ENCODE data around the gene ODAD4.

The ODAD4 gene

DNA sequence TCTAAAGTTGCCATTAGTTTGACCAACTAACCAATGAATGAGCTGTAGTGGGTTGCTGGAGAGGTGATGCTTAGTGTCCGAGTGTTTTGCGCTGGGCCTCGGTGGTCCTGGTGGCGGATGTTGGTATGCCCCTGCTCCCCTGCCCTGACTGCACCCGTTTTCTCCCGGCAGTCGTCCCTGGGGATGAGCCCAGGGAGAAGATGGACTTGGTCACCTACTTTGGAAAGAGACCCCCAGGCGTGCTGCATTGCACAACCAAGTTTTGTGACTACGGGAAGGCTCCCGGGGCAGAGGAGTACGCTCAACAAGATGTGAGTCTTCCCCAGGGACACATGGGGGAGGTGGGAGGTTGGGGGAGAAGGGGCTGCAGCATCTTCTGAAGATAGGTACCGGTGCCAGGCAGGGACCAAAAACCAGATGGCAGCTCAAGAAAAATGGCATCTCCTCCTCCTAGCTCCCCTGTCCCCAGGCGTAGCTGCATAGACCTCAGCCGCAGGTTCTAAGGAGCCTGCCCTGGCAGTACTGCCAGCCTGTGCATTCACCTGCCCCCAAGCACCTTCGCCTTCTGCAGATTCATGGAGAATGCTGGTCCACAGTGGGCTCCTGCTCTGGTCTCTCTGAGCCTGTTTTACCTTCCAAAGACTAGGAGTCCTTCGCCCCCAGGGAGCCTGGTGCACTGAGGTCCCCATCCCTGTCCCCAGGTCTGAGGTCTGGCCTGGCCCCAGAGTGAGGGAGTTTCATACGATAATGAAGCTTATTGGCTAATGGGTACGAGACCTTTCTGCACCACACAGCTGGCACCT, 41.5 kb downstream of the ODAD4 start:
- DNase-seq (ENCODE audit: low read depth): no peak

DNA sequence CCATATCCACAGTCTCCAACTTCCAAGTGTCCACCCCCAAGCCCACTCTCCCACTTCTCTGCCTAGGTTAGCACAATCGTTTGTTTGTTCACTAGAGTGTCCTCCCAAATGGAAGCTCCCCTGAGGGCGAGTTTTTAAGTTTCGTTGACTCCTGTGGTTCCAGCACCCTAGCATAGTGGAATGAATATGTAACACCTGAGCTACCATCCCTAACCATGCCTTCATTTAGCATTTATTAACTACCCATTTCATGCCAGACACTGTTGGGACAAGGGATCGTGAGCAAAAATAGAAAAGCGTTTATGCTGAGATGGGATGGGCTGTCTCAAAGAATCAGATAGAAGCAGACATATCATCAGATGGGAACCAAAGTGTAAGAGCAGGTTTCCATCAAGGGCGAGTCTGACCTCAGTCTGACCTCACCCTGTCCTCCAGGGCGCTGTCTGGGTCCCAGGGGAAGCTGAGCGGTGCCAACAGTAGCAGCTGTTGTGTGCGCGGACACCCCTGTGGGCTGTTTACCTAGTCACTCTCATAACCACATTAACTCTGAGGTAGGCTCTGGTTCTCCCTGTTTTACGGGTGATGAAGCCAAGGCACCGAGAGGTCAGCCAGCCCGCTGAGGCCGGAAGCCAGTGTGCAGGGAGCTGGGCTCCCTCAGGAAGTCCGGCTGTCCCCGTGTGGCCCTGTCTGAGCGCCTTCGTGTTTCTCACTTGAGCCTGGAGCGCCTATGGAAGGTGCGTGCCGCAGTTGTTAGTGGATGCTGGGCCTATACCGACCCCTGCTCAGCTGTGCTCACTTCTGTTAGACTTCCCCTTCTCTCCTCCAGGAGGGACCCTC, 42.4 kb downstream of the ODAD4 start:
- no peak for DNase-seq (ENCODE audit: low read depth)

DNA sequence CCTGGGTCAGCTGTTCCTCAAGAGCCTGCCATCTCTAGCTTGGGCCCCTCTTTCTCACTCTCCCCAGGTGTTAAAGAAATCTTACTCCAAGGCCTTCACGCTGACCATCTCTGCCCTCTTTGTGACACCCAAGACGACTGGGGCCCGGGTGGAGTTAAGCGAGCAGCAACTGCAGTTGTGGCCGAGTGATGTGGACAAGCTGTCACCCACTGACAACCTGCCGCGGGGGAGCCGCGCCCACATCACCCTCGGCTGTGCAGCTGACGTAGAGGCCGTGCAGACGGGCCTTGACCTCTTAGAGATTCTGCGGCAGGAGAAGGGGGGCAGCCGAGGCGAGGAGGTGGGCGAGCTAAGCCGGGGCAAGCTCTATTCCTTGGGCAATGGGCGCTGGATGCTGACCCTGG, 43.0 kb downstream of the ODAD4 start:
- DNase-seq (ENCODE audit: low read depth): no peak

DNA sequence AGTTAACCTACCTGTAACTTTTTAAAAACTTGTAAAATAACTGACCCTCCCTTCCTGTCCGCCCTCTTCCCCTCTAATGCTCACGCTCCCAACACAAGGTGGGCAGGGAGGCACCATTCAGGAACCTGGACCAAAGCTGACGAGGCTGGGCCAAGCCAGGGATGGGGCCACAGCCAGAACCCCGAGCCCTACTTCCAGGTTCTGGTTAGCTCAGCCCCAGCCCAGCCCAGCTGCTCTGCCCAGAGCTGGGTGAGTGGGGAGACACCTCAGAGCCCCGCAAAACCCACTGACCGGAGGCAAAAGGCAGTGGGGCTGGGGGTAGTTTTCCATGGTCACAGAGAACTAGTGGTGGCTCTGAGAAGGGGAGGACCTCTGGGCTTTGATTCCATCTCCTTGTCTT, 43.6 kb downstream of the ODAD4 start:
- DNase-seq (ENCODE audit: low read depth): no peak

DNA sequence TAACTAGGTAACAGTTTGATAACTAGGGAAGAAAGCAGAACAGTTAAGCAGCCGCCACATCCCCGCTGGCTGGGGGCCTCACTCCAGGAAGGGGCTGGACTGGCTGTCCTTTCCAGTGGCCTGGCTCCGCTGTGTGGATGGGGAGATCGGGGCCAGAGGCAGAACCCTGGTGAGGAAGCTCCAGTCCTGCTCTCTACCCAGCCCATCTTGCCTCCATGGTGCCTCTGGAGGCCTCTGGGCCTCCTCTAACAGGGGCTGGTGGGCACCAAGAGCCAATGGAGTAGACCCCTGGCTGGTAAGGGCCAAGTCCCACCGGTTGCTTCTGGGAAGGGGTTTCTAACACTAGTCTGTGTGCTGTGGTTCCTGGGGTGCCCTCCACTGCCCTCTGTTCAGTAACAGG, 44.2 kb downstream of the ODAD4 start:
- DNase-seq (ENCODE audit: low read depth): no peak

DNA sequence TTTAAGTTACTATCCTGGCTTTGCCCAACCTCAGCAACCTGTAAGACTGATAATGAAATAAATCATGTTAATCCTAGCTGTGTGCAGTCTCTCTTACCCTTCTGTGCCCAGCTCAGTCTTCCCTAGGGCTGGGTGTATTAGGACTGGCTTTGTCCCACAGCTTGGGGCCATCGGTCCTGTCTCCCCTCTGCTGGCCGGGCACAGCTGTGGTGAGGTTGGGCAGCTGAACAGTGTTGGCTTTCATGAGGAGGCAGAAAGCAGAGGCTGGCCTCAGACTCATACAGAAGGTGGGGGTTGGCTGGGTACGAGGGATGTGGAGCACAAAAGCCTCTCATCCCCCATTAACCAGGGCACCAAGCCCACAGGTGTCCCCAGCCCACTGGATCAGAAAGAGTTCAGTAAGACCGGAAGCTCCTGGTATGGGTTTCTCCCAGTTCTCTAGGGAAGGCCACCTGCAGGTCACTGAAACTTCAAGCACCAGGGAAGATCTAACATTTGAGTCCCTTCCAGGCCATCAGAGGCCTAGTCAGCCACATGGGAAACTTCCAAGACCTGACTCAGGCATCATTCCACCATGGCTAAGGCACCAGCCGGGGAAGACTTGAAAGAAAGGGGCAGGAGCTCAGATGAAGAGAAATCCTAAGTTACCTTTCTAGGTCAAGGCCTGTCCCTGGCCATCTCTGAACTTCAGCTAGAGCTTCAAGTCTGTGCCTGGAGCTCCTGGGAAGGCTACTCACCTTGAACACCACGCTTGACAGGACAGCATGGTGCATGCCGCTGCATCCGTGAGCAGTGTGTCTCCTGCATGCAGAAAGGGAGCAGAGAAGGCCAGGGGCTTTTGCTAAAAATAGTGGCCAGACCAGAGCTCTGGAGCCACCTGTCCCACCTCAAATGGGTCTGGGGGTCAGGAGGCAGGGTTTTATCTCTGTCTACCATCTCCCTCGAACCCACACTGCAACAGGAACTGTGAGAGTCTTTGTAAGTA, 45.0 kb downstream of the ODAD4 start:
- DNase-seq (ENCODE audit: low read depth): no peak

DNA sequence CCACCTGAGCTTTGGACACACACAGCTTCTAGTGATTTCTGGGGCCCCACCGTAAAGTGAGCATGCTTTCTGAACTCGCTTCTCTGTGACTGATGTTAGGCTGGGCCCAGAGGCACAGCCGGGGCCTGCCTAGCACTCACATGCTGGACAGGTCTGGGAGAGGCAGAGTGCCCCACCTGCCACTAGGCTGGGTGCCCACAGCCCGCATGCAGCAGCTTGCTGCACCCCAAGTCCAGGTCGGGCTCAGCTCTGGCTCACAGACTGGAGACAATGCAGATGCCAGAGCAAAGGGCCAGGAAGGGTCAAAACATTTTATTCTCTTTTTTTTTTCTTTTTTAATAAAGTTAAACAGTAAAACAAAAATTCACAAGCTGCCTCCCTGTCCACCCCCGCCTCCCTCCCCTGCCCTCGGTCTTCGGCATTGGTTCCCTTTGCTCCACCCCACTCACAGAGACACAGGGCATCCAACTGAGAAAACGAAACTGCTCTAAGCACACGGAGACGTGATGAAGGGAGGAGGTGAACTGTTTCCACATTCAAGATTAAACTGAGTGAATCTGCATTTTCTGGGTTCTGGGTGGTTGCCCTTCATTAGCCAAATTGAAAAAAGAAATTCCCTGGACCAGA, 45.8 kb downstream of the ODAD4 start:
- no peak for DNase-seq (ENCODE audit: low read depth)

DNA sequence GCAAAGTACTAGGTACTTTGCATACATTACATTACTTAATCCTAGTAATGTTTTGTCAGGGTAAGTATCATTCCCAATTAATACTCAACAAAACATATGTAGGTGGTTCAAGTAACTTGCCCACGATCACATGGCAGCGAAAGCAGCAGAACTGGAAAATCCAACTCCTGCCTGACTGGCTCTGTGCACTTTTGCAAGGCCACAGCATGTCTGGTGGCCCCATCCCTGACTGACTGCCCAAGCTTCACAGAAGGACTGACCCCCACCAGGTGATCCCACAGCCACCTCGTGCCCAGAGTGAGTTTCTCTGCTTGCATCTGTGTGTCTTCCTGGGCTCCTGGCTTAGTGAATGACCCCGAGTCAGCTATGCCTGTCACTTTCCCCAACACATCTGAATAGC, 47.6 kb downstream of the ODAD4 start:
- DNase-seq (ENCODE audit: low read depth): no peak

DNA sequence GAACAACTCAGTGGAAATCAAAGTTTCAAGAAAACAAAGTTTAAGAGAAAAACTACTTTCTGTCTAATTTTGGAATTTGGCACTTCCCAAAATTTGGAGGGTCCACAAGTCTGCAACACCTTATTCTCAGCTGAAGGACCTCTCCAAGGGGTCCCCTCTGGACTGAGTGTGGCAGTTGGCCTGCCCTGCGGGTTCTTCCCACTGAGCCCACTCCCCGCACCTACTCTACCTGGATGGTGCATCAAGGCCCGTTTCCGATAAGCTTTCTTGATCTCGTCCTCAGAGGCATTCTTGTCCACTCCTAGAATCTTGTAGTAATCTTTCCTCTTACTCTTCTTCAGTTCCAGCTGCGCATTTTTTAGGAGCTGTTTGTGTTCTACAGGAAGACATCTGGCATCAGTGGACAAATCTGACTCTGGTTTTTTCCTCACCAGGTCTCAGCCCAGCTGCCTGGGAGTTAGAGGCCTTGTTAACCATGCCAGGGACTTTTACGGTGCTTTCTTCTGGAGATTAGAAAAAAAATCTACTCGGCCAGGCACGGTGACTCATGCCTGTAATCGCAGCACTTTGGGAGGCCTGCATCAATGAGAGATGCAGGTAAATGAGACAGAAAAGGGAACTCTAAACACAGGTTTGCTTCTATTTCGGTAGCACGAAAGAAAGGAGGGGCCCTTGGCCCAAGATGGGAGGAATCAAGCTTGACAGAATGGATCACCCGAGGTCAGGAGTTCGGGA, 51.8 kb downstream of the ODAD4 start:
- no peak for DNase-seq (ENCODE audit: low read depth)

DNA sequence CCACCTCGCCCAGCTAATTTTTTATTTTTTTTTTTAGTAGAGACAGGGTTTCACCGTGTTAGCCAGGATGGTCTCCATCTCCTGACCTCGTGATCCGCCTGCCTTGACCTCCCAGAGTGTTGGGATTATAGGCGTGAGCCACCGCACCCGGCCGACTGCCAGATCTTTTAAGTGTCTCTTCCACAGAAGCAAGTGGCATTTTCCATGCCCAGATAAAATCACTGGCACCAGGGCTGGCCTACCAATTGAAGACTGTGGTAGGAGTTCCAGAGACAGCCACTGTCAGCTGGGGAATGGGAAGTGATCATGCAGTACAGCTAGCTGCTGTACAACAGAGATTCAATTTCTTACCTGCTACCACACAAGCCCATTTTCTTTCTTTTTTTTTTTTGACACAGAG, 54.0 kb downstream of the ODAD4 start:
- no peak for DNase-seq (ENCODE audit: low read depth)

DNA sequence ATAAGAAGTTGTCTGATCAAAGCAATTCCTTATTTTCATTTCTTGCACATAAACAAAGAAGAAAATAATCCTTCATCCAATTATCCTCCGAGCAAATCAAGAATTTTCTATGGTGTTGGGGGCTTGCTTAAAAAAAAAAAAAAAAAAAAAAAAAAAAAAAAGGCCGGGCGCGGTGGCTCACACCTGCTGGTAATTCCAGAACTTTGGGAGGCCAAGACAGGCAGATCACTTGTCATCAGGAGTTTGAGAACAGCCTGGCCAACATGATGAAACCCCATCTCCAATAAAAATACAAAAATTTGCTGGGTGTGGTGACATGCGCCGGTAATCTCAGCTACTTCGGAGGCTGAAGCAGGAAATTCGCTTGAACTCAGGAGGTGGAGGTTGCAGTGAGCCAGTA, 55.5 kb downstream of the ODAD4 start:
- DNase-seq (ENCODE audit: low read depth): no peak

DNA sequence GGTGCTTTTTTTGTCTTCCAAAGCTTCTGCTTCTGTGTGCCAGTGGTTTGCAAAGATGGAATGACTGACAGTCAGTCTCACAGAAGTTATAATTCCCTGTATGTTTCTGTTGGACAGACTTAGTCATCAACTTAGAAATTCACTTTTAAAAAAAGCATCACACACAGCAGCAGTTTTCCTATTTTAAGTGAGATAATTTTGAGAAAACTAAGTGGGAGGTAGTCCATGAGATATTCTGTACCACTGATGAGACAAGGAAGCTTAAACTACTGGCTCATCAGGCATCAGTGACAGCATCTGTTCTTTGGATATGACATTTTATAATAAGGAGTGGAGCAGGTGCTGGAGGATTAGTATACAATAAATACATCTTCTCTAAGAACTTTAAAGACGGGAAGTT, 56.2 kb downstream of the ODAD4 start:
- DNase-seq (ENCODE audit: low read depth): no peak

DNA sequence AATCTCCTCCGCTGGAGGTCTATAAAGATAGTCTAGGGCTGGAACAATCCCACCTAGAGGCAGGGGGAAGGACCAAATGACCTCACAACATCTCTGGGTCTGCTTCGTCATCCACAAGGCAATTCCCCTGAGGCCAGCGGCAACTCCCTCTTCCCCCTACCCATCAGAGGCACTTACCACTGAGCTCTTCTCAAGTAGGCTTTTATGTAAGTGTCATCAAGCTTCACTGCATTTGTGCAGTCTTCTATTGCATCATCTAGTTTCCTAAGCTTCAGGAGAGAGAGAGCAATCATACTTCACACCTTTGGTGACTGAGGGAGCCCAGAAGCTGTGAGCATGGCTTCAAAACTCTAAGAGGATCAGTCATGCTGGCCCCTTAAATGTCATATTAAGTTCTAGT, 57.2 kb downstream of the ODAD4 start:
- no peak for DNase-seq (ENCODE audit: low read depth)

DNA sequence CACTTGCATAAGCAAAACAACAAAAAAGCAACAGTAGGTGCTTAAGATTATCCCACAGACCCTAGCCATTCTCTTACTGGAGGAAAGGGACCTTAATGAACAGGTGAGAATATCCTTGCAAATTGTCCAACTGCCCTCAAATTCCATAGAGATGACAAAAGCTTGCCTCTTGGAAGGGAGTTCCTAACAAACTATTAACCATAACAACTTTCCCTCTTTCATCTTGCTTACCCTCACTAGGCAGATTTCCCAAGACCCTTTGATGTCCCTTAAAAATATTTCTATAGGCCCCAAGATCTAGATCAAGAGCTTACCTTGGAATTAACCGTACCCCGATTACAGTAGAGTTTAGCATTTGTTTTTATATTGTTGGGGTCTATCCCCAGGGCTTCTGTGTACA, 58.0 kb downstream of the ODAD4 start:
- DNase-seq (ENCODE audit: low read depth): no peak

DNA sequence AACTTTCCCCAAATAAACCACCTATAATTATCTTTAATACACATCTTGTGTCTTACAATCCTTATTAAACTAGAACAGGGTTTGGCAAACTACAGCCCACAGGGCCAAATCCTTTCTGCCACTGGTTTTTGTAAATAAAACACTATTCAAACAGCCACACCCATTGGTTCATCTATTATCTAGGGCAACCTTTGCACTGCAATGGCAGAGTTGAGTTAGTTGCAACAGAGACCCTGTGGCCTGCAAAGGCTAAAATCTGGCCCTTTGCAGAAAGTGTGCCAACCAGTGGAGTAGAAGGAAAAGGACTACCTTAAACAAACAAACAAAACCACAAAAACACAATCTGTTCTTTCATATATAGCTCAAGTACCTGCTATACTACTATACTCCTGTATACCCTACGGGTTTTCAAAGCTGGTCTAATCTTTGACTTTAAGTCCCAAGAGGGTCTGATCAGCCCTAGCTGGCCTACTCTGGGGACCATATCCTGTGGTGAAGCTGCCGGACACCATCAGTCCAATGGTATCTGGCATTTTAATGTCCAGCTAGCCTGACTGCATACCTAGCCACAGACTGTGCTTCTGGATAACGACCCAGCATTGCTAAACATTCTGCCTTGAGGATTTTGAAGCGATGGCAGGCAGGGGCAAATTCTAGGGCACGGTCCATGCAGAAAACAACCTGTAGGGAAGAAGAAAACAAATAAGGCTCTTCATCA, 59.4 kb downstream of the ODAD4 start:
- no peak for DNase-seq (ENCODE audit: low read depth)

DNA sequence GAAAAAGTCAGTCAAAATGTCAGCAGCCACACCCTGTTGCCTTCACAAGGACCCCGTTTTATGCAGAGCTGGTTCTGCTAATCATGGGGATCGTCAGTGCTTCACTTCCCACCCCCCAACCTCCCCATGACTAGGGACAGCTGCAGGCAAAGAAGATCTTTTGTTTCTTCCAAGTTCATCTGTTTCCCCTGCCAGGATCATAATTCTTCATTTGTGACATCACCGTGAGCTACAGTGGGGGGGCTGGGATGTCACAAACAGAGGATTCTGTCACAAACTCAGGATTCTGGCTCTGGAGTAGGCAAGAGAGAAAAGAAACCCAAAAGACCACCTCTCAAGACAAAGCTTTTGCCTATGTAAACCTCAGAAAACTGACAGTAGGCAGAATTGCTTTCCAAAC, 62.2 kb downstream of the ODAD4 start:
- no peak for DNase-seq (ENCODE audit: low read depth)

DNA sequence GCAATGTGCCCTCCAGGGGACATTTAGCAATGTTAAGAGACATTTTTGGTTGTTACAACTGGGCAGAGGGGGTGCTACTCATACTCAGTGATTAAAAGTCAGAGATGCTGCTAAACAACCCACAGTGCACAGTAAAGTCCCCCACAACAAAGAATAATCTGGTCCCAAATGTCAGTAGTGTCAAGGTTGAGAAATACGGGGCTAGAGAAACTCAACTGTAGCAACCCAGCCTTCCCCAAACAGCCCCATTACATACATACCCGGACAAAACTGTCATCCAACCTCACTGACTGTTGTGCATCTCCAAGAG, 66.4 kb downstream of the ODAD4 start:
- DNase-seq (ENCODE audit: low read depth): no peak

DNA sequence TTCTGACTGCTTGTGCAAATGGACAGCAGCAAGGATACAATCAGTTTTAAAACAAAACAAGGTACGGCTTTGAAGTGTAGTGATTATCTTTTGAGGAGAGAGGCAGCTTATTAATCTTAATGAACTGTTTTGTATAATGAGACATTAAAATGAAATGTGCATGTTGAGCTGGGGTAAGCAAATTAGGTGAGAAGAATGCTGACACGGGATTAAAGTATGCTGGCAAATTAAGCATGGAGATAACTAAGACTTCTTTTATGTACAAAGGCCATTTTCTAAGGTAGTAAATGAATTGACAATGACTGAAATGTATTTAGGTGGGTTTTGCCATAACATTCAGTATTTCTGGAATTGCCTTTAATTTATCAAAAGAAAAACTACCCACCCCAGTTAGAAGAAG, 68.1 kb downstream of the ODAD4 start:
- no peak for DNase-seq (ENCODE audit: low read depth)

DNA sequence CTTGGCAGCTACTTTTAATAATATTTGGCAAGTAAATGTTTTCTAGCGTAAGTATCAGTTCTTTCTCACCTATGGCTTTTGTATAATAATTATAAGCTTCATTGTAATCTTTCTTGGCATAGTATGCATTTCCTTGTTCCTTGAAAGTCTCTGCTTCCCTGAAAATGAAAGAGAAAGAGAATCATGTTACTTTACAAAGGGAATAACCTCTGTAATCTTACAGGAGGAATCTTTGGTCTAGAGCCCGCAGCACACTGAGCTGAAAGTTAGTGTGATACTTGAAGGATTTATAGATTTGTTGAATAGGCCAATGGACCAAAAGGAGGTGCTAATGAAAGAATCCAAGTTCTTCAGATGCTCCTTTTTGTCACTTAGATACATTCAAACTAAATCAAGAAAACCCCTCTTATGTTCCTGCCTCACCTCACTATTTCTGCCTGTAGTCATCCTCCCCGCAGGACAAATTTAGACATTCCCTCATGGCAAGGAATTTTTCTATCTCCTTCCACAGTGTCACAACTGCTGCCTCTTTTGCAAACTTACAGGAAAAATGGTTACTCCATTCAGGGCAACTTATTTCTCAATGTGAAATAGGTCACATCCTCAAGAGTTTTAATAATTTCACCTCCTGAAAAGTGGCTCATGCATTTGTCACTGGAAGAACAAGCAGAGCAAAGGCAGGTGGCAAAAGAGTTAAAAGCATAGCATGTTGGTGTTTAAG, 70.2 kb downstream of the ODAD4 start:
- no peak for DNase-seq (ENCODE audit: low read depth)

DNA sequence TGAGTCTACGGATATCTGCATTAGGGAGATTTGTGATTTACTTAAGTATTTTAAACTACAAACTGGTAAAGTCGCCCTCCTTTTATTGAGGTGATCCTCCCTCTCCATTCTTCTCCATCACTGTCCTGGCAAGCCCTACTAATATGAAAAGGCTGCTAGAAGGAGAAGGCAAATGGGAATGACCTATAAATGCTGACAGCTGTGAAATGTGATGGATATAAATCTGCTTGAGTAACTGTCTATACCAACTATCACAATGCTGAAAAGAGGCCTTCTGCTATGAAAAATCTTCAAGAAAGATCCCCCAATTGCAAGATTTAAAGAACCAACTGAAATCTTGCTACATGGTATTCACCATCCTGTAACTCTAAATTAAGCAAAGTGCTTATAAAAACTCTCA, 71.3 kb downstream of the ODAD4 start:
- DNase-seq (ENCODE audit: low read depth): no peak
